Activated CD4-positive, alpha-beta T cell treated with anti-CD3 and anti-CD28 coated beads, Interleukin-2, amount 50 U/mL, for 4 hours (primary cell): Measurements from ENCODE around the gene COA7.
"Not testable (repeated sequence)": the region's sequence is repeated elsewhere in the genome, so short reads cannot be mapped to it uniquely, and the experiment has no call there.

Experiments
- DNase-seq, 2 experiments: peaks; one replicate each; pipeline ENCODE4 v3.0.0-alpha.2; 2020

COA7 gene

GRCh38 chr1:52702886-52703787 is 5.0 kb upstream of the COA7 start:
- DNase-seq: peak; percentile 69 to 72

GRCh38 chr1:52695627-52696026 is 2.5 kb downstream of the COA7 start:
- DNase-seq: no peak

GRCh38 chr1:52693843-52694242 is 4.3 kb downstream of the COA7 start:
- DNase-seq: no peak

- not testable (repeated sequence) for DNase-seq
Observed at GRCh38 chr1:52693351-52693750, 4.8 kb downstream of the COA7 start.

GRCh38 chr1:52692697-52693096 is 5.5 kb downstream of the COA7 start:
- no peak for DNase-seq

- no peak for DNase-seq
Observed at GRCh38 chr1:52691821-52692220, 6.3 kb downstream of the COA7 start.

- DNase-seq: no peak
Observed at GRCh38 chr1:52686830-52687229, 11.3 kb downstream of the COA7 start.

GRCh38 chr1:52686261-52686751 is 11.8 kb downstream of the COA7 start:
- peak; percentile 69 to 73 for DNase-seq

GRCh38 chr1:52684545-52684944 is 13.6 kb downstream of the COA7 start:
- DNase-seq: no peak

- no peak for DNase-seq
Observed at GRCh38 chr1:52683367-52683940, 14.7 kb downstream of the COA7 start.

- no peak for DNase-seq
Observed at GRCh38 chr1:52681136-52681535, 17.0 kb downstream of the COA7 start.

GRCh38 chr1:52680353-52680752 is 17.8 kb downstream of the COA7 start:
- no peak for DNase-seq

- DNase-seq: no peak
Observed at GRCh38 chr1:52679498-52679897, 18.6 kb downstream of the COA7 start.

- no peak for DNase-seq
Observed at GRCh38 chr1:52679048-52679447, 19.1 kb downstream of the COA7 start.

- no peak for DNase-seq
Observed at GRCh38 chr1:52677076-52677806, 20.9 kb downstream of the COA7 start.

GRCh38 chr1:52676249-52676903 is 21.8 kb downstream of the COA7 start:
- DNase-seq: no peak

- no peak for DNase-seq
Observed at GRCh38 chr1:52674497-52675384, 23.4 kb downstream of the COA7 start.

GRCh38 chr1:52673513-52673912 is 24.6 kb downstream of the COA7 start:
- no peak for DNase-seq

GRCh38 chr1:52672946-52673345 is 25.2 kb downstream of the COA7 start:
- DNase-seq: no peak

- no peak for DNase-seq
Observed at GRCh38 chr1:52670604-52671003, 27.5 kb downstream of the COA7 start.

GRCh38 chr1:52669696-52670095 is 28.5 kb downstream of the COA7 start:
- DNase-seq: no peak

GRCh38 chr1:52668711-52669110 is 29.4 kb downstream of the COA7 start:
- DNase-seq: no peak
